ENCODE measurements around the gene RTL10. TPM values are rescaled to one million over a fixed set of nuclear protein-coding genes. Genes with fewer than 3 reads are reported as not detected.

RTL10 gene
- total and polyA plus RNA-seq, 2 of the 8 experiments (the other 6 are each of a cell fraction or from before 2014, with no cell fraction given) = 11.5 to 18.8 TPM

GRCh38 chr22:19815823-19816290 lies 38.8 kb downstream of the RTL10 start (continued):
- no peak for TF ChIP-seq CHD7 (IDR thresholded peaks at IDR 0.05; ENCODE audit: insufficient replicate concordance, low read length)
